Uterus (tissue), 4 donors: ENCODE results near the gene GORASP2. TPM values are rescaled to one million over a fixed set of nuclear protein-coding genes. Genes with fewer than 3 reads are reported as not detected.

Experiments
- DNase-seq, 2 donors: peaks; one replicate each; pipeline ENCODE4 v3.0.0-alpha.2; 2019 to 2020
- H3K27ac ChIP-seq, 2 donors: fragments of 200-600 bp; sonication (generic); 1 replicate in 1 of 2; 2 replicates in 1 of 2; pipeline ENCODE4 v1.5.1; 2016 to 2018
- H3K27me3 ChIP-seq, 2 donors: fragments of 200-600 bp; sonication (generic); one replicate each; pipeline ENCODE4 v1.5.1; 2018 to 2019; ENCODE audit warnings: control low read depth in 1 of 2
- H3K36me3 ChIP-seq, 2 donors: fragments of 200-600 bp; sonication (generic); one replicate each; pipeline ENCODE4 v1.5.1; 2019; ENCODE audit warnings: control low read depth in 1 of 2
- H3K4me1 ChIP-seq, 2 donors: fragments of 200-600 bp; sonication (generic); one replicate each; pipeline ENCODE4 v1.5.1; 2018 to 2019; ENCODE audit warnings: control low read depth in 1 of 2
- H3K4me3 ChIP-seq, 2 donors: fragments of 200-600 bp; sonication (generic); 1 replicate in 1 of 2; 2 replicates in 1 of 2; pipeline ENCODE4 v1.5.1; 2018 to 2019; ENCODE audit warnings: mild to moderate bottlenecking in 1 of 2
- H3K9me3 ChIP-seq, 2 donors: fragments of 200-600 bp; sonication (generic); one replicate each; pipeline ENCODE4 v1.5.1; 2019; ENCODE audit warnings: control low read depth in 1 of 2
- CTCF ChIP-seq, 4 experiments: fragments of 200-600 bp in 2 of 4; fragments of 450-650 bp in 2 of 4; sonication (generic) in 2 of 4; IDR thresholded peaks; one replicate each; pipeline ENCODE4 v1.5.1; 2016 to 2019; ENCODE audit warnings: antibody characterized with exemption in 4 of 4, mild to moderate bottlenecking in 2 of 4, moderate library complexity in 1 of 4
- POLR2A ChIP-seq, 2 donors: fragments of 450-650 bp; IDR thresholded peaks; one replicate each; pipeline ENCODE4 v1.6.1; 2016; ENCODE audit warnings: antibody characterized with exemption in 2 of 2, mild to moderate bottlenecking in 1 of 2, moderate library complexity in 1 of 2
- intact Hi-C: fragments of 100-400 bp; cut with DNase I; formaldehyde crosslinking; loops from one replicate; pipeline ENCODE4 v1.15.1; 2023; ENCODE audit warnings: low total_unique reads
- total RNA-seq, 4 donors: library from RNA; depleted of rRNA in 3 of 4; stranded (reverse); fragments of >200 nt in 3 of 4; gene quantifications; one replicate each; pipeline versions ENCODE4 v1.1.0 to v1.2.4, GENCODE V29; 2014 to 2023
- donor health status: DM: yes; HTN: yes; CAD: no.

The GORASP2 gene
- total RNA-seq, 4 donors from 2014 or later, result 23.1 to 116 (median 65.4) TPM

DNA sequence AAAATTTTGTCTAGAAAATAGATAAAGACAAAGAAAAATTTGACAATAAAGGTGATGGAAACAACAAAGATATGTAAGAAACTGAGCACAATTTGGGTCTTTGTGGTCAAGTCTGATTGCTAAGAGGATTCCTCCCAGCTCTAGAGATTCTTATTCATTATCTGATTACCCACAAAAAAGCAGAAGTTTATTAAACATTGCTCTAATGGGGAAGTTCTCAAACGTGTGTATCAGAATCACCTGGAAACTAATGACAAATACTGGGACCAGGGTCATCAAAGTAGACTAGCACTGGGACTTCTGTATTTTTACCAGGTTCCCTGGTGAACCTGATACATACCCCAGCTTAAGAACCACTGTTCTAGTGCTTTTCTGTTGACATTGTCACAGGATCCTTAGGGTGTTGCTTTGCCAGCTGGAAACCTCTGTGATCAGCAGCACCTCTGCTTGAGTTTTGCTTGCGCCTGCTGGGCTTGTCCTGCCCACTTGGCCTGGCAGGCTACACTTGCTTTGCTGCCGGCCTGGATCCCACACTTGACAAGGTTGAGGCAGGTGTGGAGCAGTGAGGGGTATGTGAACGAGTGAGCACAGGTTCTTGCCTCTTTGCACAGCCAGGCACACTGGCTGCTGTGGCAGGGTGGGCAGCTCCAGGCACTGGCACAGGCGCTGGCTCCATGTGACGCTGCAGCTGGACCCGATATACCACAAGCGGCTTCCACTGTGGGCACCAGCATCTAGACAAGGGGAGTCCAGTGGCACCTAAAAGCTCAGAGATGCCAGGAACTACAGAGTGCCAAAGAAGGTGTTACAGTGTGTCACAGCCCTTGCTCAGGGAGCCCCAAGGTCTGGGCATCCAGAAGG lies 6.2 kb upstream of the GORASP2 start:
- DNase-seq, result no peak
- TF ChIP-seq CTCF (IDR thresholded peaks at IDR 0.05) (no peak), POLR2A (IDR thresholded peaks at IDR 0.05) (no peak)
- Histone ChIP-seq H3K27me3 (no peaks in the 10 kb centered on the region), H3K4me1 (no peaks in the 10 kb centered on the region), H3K36me3 (no peaks in the 10 kb centered on the region), H3K4me3 (no peak overlapping the region), H3K27ac (no peak overlapping the region), H3K9me3 (no peaks in the 10 kb centered on the region)
- intact Hi-C loops, result loop anchor here (10.0 kb wide), 1 partner anchor 1228 kb away; the partner anchor contains the start of genes CFAP210 and PHOSPHO2

GRCh38 chr2:170923799-170924198 lies 5.3 kb upstream of the GORASP2 start:
- H3K27me3 ChIP-seq, result no peaks in the 10 kb centered on the region
- no peaks in the 10 kb centered on the region for H3K36me3 ChIP-seq
- TF ChIP-seq POLR2A (IDR thresholded peaks at IDR 0.05) (no peak), CTCF (IDR thresholded peaks at IDR 0.05) (no peak)
- no peak overlapping the region for H3K4me3 ChIP-seq
- H3K27ac ChIP-seq, result no peak overlapping the region
- H3K4me1 ChIP-seq, result no peaks in the 10 kb centered on the region
- intact Hi-C loops, result loop anchor here (10.0 kb wide), 1 partner anchor 1229 kb away; the partner anchor contains the start of genes CFAP210 and PHOSPHO2
- no peaks in the 10 kb centered on the region for H3K9me3 ChIP-seq
- DNase-seq, result no peak

DNA sequence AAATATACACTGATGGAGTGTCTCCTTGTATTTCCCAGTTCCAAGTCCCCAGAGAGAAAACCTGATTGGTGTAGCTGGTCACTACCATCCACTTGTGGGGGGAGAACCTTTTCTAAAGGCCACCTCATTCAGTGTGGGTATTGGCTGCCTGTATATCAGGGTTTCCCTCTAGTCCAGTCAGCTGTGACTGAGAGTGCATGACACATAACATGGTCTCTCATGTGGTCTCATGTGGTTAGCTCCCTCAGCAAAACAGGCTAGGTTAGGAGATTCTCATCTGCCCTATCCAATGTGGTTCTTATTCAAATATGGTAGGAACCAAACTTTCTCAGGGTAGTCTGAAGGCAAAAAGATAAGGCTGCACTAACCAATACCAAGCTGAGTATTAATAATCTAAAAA lies 4.1 kb upstream of the GORASP2 start:
- H3K27me3 ChIP-seq, result no peaks in the 10 kb centered on the region
- DNase-seq, result no peak
- intact Hi-C loops, result loop anchor here (10.0 kb wide), 1 partner anchor 1230 kb away; the partner anchor contains the start of genes CFAP210 and PHOSPHO2
- TF ChIP-seq CTCF (IDR thresholded peaks at IDR 0.05) (no peak), POLR2A (IDR thresholded peaks at IDR 0.05) (no peak)
- no peak overlapping the region for H3K4me3 ChIP-seq
- H3K9me3 ChIP-seq, result no peaks in the 10 kb centered on the region
- no peak overlapping the region for H3K27ac ChIP-seq
- H3K4me1 ChIP-seq, result no peaks in the 10 kb centered on the region
- no peaks in the 10 kb centered on the region for H3K36me3 ChIP-seq

- H3K4me1 ChIP-seq, result no peaks in the 10 kb centered on the region
- H3K4me3 ChIP-seq, result no peak overlapping the region
- H3K27ac ChIP-seq, result no peak overlapping the region
- intact Hi-C loops, result loop anchor here (10.0 kb wide), 1 partner anchor 1231 kb away; the partner anchor contains the start of genes CFAP210 and PHOSPHO2
- no peaks in the 10 kb centered on the region for H3K36me3 ChIP-seq
- DNase-seq, result no peak
- no peaks in the 10 kb centered on the region for H3K9me3 ChIP-seq
- no peak for TF ChIP-seq CTCF (IDR thresholded peaks at IDR 0.05)
- no peak for TF ChIP-seq POLR2A (IDR thresholded peaks at IDR 0.05)
- no peaks in the 10 kb centered on the region for H3K27me3 ChIP-seq
Measured at GRCh38 chr2:170925923-170926322, 3.1 kb upstream of the GORASP2 start.

DNA sequence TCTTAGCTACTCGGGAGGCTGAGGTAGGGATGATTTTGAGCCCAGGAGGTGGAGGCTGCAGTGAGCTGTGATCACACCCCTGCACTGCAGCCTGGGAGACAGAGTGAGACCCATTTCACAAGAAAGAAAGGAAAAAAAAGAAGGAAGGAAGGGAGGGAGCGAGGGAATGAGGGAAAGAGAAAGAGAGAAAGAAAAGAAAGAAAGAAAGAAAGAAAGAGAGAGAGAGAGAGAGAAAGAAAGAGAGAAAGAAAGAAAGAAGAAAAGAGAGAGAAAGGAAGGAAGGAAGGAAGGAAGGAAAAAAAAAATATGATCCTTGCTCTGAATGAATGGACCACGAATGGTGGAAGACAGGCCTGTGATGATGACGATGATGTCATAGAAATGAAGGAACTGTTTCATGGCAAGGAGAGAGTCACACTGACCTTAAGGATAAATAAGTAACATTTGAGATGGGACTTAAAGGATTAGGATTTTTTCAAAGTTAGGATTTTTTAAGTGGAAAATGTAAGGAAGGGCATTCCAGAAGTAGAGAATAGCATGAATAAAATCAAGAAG lies 2.2 kb upstream of the GORASP2 start:
- Histone ChIP-seq H3K4me1 (no peaks in the 10 kb centered on the region), H3K27ac (no peak overlapping the region), H3K36me3 (no peaks in the 10 kb centered on the region), H3K9me3 (no peaks in the 10 kb centered on the region), H3K27me3 (no peaks in the 10 kb centered on the region), H3K4me3 (no peak overlapping the region)
- intact Hi-C loops, result loop anchor here (10.0 kb wide), 1 partner anchor 1232 kb away; the partner anchor contains the start of genes CFAP210 and PHOSPHO2
- DNase-seq, result no peak
- TF ChIP-seq CTCF (IDR thresholded peaks at IDR 0.05) (no peak), POLR2A (IDR thresholded peaks at IDR 0.05) (no peak)
